Endothelial cell of umbilical vein (primary cell): ENCODE data around the gene CHST8. TPM values are rescaled to one million over a fixed set of nuclear protein-coding genes. Genes with fewer than 3 reads are reported as not detected.

Experiments
- BruUV-seq: library from RNA; stranded (reverse); fragments of 400-500 nt; replicated peaks from 2 replicates; lab custom pipeline; 2021; lab: Mats Ljungman, UMichigan
- CTCF ChIA-PET: fragments of 300-600, 350-600 bp; sonication (Branson Sonifier 250); formaldehyde crosslinking; loops from one replicate; lab custom pipeline; 2021; ENCODE audit warnings: antibody characterized with exemption, inconsistent platforms; lab: Charles Lee
- POLR2A ChIA-PET: fragments of 300-600, 350-600 bp; sonication (Branson Sonifier 250); formaldehyde crosslinking; loops from one replicate; lab custom pipeline; 2021; ENCODE audit warnings: antibody characterized with exemption, inconsistent platforms; lab: Charles Lee
- DNase-seq: peaks from one replicate; pipeline ENCODE4 v3.0.0-alpha.2; 2011; ENCODE audit warnings: low read depth, low spot score
- FAIRE-seq: peaks from 2 replicates; lab custom pipeline; 2011; peaks lifted over from hg19 to GRCh38; lab: Jason Lieb, UNC
- H2AFZ ChIP-seq: 2 replicates; pipeline ENCODE4 v1.6.0; 2012; ENCODE audit warnings: low read depth, low read length, control low read depth, inconsistent platforms
- H3K27ac ChIP-seq: 2 replicates; pipeline ENCODE4 v1.5.1; 2011; ENCODE audit warnings: low read depth, mild to moderate bottlenecking, control low read depth, low read length, moderate library complexity; ENCODE audit not compliant: insufficient read depth
- H3K27me3 ChIP-seq, 2 experiments: 2 replicates each; pipeline versions ENCODE4 v1.6.0 to v1.6.1; 2011; ENCODE audit warnings: low read length in 2 of 2, mixed read lengths in 1 of 2; ENCODE audit not compliant: control insufficient read depth in 2 of 2, insufficient read depth in 2 of 2
- H3K36me3 ChIP-seq, 2 experiments: 2 replicates in 1 of 2; 3 replicates in 1 of 2; pipeline ENCODE4 v1.5.1; 2011; ENCODE audit warnings: low read length in 2 of 2, mild to moderate bottlenecking in 1 of 2, moderate library complexity in 1 of 2; ENCODE audit not compliant: control insufficient read depth in 2 of 2, insufficient read depth in 2 of 2; ENCODE audit errors: extremely low read depth in 1 of 2
- H3K4me1 ChIP-seq: 3 replicates; pipeline ENCODE4 v1.5.1; 2011; ENCODE audit warnings: mild to moderate bottlenecking, low read length; ENCODE audit not compliant: control insufficient read depth, insufficient read depth; ENCODE audit errors: extremely low read depth
- H3K4me2 ChIP-seq: 2 replicates; pipeline ENCODE4 v1.6.1; 2011; ENCODE audit warnings: low read length, control low read depth, mixed read lengths; ENCODE audit not compliant: insufficient read depth
- H3K4me3 ChIP-seq, 3 experiments: fragments of 200-600 bp in 1 of 3; sonication (generic), shearing (Covaris generic) in 1 of 3; replicated peaks in 1 of 3; 2 replicates each; pipeline ENCODE4 v1.5.1; 2011 to 2016; ENCODE audit warnings: control low read depth in 3 of 3, low read length in 3 of 3, mild to moderate bottlenecking in 2 of 3, inconsistent platforms in 1 of 3, low read depth in 1 of 3, moderate library complexity in 1 of 3; ENCODE audit not compliant: insufficient read depth in 1 of 3
- H3K79me2 ChIP-seq: 2 replicates; pipeline ENCODE4 v1.6.0; 2012; ENCODE audit warnings: low read length, inconsistent platforms; ENCODE audit not compliant: control insufficient read depth, insufficient read depth
- H3K9ac ChIP-seq: replicated peaks from 2 replicates; pipeline ENCODE3; 2011; ENCODE audit warnings: low read length, control low read depth; ENCODE audit not compliant: insufficient read depth; ENCODE audit errors: extremely low read depth
- H3K9me1 ChIP-seq: replicated peaks from 3 replicates; pipeline ENCODE4 v1.6.0; 2011; ENCODE audit warnings: mild to moderate bottlenecking, low read length; ENCODE audit not compliant: control insufficient read depth, insufficient read depth; ENCODE audit errors: extremely low read depth
- H3K9me3 ChIP-seq: replicated peaks from 2 replicates; pipeline ENCODE4 v1.5.1; 2012; ENCODE audit warnings: low read length, inconsistent platforms; ENCODE audit not compliant: control insufficient read depth, insufficient read depth
- H4K20me1 ChIP-seq: replicated peaks from 2 replicates; pipeline ENCODE3; 2011; ENCODE audit warnings: mild to moderate bottlenecking, low read length; ENCODE audit not compliant: control insufficient read depth, insufficient read depth; ENCODE audit errors: extremely low read depth
- CTCF ChIP-seq, 2 donors: IDR thresholded peaks; 1 replicate in 1 of 2; 2 replicates in 1 of 2; pipeline ENCODE4 v1.5.1; 2011; ENCODE audit warnings: low read length in 2 of 2, mild to moderate bottlenecking in 2 of 2, moderate library complexity in 2 of 2, control low read depth in 1 of 2, inconsistent platforms in 1 of 2, low read depth in 1 of 2; ENCODE audit not compliant: insufficient read depth in 1 of 2; ENCODE audit errors: extremely low read depth in 1 of 2
- EZH2 ChIP-seq: IDR thresholded peaks from 2 replicates; pipeline ENCODE4 v1.6.1; 2012; ENCODE audit warnings: borderline replicate concordance, low read depth, mild to moderate bottlenecking, moderate library complexity, low read length, inconsistent platforms; ENCODE audit not compliant: severe bottlenecking
- FOS ChIP-seq: IDR thresholded peaks from 2 replicates; pipeline ENCODE4 v1.6.1; 2011; ENCODE audit warnings: mild to moderate bottlenecking, low read length, moderate library complexity, borderline replicate concordance; ENCODE audit not compliant: insufficient read depth
- GATA2 ChIP-seq: IDR thresholded peaks from 2 replicates; pipeline ENCODE4 v1.7.0; 2011; ENCODE audit warnings: low read depth, mild to moderate bottlenecking, moderate library complexity, mixed read lengths, low read length; ENCODE audit not compliant: insufficient read length, insufficient read depth
- JUN ChIP-seq: IDR thresholded peaks from 2 replicates; pipeline ENCODE4 v1.6.1; 2011; ENCODE audit warnings: borderline replicate concordance, low read depth; ENCODE audit not compliant: insufficient read length, insufficient read depth
- MAX ChIP-seq: IDR thresholded peaks from 2 replicates; pipeline ENCODE4 v1.6.1; 2011; ENCODE audit not compliant: insufficient read depth, insufficient read length
- MYC ChIP-seq: IDR thresholded peaks from one replicate; pipeline ENCODE4 v1.6.1; 2011; ENCODE audit warnings: mild to moderate bottlenecking, low read depth, low read length
- POLR2A ChIP-seq: IDR thresholded peaks from 2 replicates; pipeline ENCODE4 v1.6.1; 2012; ENCODE audit warnings: low read depth, mild to moderate bottlenecking, control low read depth, low read length
- POLR2AphosphoS5 ChIP-seq: IDR thresholded peaks from 2 replicates; pipeline ENCODE4 v1.6.1; 2012; ENCODE audit warnings: low read depth, mild to moderate bottlenecking, control low read depth, low read length, moderate library complexity; ENCODE audit not compliant: insufficient read depth
- dilution Hi-C: fragments of 300-500 bp; cut with MboI; formaldehyde crosslinking; loops from one replicate; pipeline ENCODE4 v1.15.0; 2019; ENCODE audit warnings: low sequenced_read_pairs; ENCODE audit not compliant: extremely low pct_ligation_motif_present
- intact Hi-C: fragments of 100-400 bp; cut with micrococcal nuclease; formaldehyde crosslinking; loops from one replicate; pipeline ENCODE4 v1.10.0; 2022
- polyA plus RNA-seq, 4 experiments: library from polyadenylated mRNA; depleted of rRNA in 3 of 4; stranded (reverse) in 3 of 4; unstranded in 1 of 4; fragments of >200 nt; gene quantifications; 2 replicates each; pipeline versions ENCODE4 v1.2.1 to v1.2.3, GENCODE V29; 2011 to 2012; ENCODE audit warnings: missing spikeins in 1 of 4
- total RNA-seq: library from RNA; stranded (reverse); gene quantifications from 2 replicates; pipeline ENCODE4 v1.2.3, GENCODE V29; 2021

CHST8 gene
- total and polyA plus RNA-seq, 2 donors (not counting 3 experiments of a cell fraction or from before 2014, with no cell fraction given), result not detected

- Histone ChIP-seq H3K9me3 (no peaks in the 10 kb centered on the region), H3K4me2 (no peak overlapping the region), H3K27me3 (no peaks in the 10 kb centered on the region), H3K36me3 (no peaks in the 10 kb centered on the region), H3K79me2 (no peaks in the 10 kb centered on the region), H3K4me3 (no peak overlapping the region), H3K27ac (no peak overlapping the region), H3K9ac (no peak overlapping the region), H3K4me1 (no peaks in the 10 kb centered on the region), H4K20me1 (no peaks in the 10 kb centered on the region), H3K9me1 (no peaks in the 10 kb centered on the region), H2AFZ (no peak overlapping the region)
- CTCF ChIA-PET, result no interaction called here
- no peak for FAIRE-seq
- intact Hi-C loops, result no loop called here
- BruUV-seq, result no TSS peak
- DNase-seq, result no peak
- dilution Hi-C loops, result no loop called here
- POLR2A ChIA-PET, result no interaction called here
- no peak for TF ChIP-seq JUN
- no peak for TF ChIP-seq MYC
- no peak for TF ChIP-seq EZH2
- TF ChIP-seq FOS, result no peak
- TF ChIP-seq MAX, result no peak
- no peak for TF ChIP-seq GATA2
- no peak for TF ChIP-seq POLR2AphosphoS5
- no peak for TF ChIP-seq CTCF (IDR thresholded peaks at IDR 0.05; ENCODE audit: extremely low read depth in 1 of 2, insufficient read depth in 1 of 2, low read depth in 1 of 2, low read length in 2 of 2)
- no peak for TF ChIP-seq POLR2A
Measured at GRCh38 chr19:33609353-33609752, 12.4 kb upstream of the CHST8 start.
